Measurements from ENCODE around the gene IQGAP3.

Gene IQGAP3

DNA sequence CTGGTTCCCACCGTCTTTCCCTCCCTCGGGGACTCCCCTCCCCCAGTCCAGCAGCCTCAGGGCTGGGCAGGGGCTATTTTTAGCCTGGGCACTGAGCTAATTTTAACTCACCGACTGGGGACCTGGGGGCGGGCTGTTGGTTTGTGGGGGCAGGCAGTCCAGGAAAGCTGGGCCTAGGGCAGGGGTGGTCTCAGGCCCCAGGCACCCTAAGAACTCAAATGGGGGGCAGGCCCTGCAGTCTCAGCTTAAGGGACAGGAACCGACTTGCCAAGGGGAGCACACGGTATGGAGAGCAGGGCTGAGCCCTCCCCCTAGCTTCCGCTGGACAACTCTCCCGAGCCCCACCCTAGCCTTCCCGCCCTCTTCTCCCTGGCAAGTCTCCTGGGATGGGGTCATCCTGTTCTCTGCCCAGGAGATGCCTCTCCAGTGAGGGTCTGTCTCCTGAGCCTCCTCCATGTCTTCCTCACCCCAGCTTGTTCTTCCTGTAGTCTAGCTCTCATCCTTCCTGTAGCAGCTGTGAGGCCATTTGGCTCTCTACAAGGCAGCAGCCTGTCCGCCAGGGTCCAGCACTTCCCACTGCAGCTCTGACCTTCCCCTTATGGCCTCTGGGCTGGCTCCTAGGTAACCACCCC is 81.8 kb downstream of the IQGAP3 start:
- Histone ChIP-seq H3K36me3 (ENCODE audit: control insufficient read depth, insufficient read depth, low read length) (no peaks in the 10 kb centered on the region), H3K27me3 (ENCODE audit: control insufficient read depth, insufficient read depth, low read length) (no peaks in the 10 kb centered on the region), H3K4me1 (ENCODE audit: control insufficient read depth, insufficient read depth, low read length) (peaks cover 16% of the 10 kb centered on the region), H3K4me3 (ENCODE audit: low read length) (no peak overlapping the region), H3K27ac (ENCODE audit: low read length) (no peak overlapping the region), H3K9me3 (ENCODE audit: control insufficient read depth, insufficient read depth, low read length) (no peaks in the 10 kb centered on the region)
- no peak for DNase-seq (ENCODE audit: low read depth, low spot score)
- WGBS (ENCODE audit: insufficient coverage, insufficient read length) = no CpG with 5 or more reads among the region's 10 CpGs

DNA sequence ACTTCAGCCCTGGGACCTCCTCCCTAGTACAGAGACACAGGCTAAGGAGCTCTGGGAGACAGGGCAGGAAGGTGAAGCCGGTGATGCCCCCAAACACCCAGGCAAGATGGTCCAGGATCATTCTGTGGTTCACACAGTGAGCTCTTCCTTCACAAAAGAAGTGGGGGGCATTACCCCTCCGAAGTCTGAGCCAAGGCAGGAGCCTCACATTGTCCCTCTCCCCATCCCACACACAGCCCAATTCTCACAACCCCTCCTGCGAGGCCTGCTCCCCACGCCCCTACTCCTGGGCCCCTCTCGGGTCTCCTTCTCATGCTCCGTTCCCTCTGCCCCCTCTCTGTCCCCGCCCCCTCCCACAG is 82.5 kb downstream of the IQGAP3 start:
- no CpG with 5 or more reads among the region's 7 CpGs for WGBS (ENCODE audit: insufficient coverage, insufficient read length)
- Histone ChIP-seq H3K4me1 (ENCODE audit: control insufficient read depth, insufficient read depth, low read length) (peaks cover 16% of the 10 kb centered on the region), H3K9me3 (ENCODE audit: control insufficient read depth, insufficient read depth, low read length) (no peaks in the 10 kb centered on the region), H3K27ac (ENCODE audit: low read length) (no peak overlapping the region), H3K27me3 (ENCODE audit: control insufficient read depth, insufficient read depth, low read length) (no peaks in the 10 kb centered on the region), H3K36me3 (ENCODE audit: control insufficient read depth, insufficient read depth, low read length) (no peaks in the 10 kb centered on the region), H3K4me3 (ENCODE audit: low read length) (no peak overlapping the region)
- no peak for DNase-seq (ENCODE audit: low read depth, low spot score)

DNA sequence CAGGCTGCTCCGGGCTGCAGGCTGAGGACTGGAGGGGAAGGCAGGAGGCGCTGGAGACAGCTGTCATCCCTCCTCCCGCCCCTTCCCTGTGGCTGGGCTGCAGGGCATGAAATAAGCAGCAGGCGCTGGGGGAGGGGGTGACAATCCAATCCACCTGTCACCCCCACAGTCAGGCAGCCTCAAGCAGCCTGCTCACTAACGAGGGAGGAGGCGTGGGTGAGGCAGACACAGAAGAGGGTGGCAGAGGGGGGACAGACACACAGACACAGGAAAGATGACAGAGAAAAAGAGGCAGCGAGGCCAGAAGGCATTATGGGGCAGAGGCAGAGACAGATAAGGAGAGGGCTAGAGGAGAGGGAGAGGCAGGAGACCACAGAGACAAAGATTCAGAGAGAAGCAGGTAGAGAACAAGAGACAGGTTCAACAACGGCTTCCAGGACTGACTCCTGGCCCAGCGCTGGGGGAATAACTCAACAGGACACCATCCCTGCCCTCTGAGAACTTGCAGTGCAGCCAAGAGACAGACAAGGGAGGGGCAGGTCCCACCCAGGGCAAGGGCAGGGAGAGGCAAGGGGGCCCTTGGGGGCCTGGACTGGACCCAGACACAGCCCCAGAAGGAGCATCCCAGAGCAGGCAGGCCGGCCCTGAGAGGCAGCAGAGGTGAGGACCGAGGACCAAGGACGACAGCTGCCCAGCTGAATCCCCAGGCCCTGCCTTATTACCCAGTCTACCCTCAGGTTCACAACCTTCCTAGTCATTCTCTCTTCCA is 83.0 kb downstream of the IQGAP3 start:
- Histone ChIP-seq H3K4me1 (ENCODE audit: control insufficient read depth, insufficient read depth, low read length) (peaks cover 14% of the 10 kb centered on the region), H3K9me3 (ENCODE audit: control insufficient read depth, insufficient read depth, low read length) (no peaks in the 10 kb centered on the region), H3K4me3 (ENCODE audit: low read length) (no peak overlapping the region), H3K27me3 (ENCODE audit: control insufficient read depth, insufficient read depth, low read length) (no peaks in the 10 kb centered on the region), H3K36me3 (ENCODE audit: control insufficient read depth, insufficient read depth, low read length) (no peaks in the 10 kb centered on the region), H3K27ac (ENCODE audit: low read length) (no peak overlapping the region)
- DNase-seq (ENCODE audit: low read depth, low spot score) = no peak
- WGBS (ENCODE audit: insufficient coverage, insufficient read length) = no CpG with 5 or more reads among the region's 12 CpGs

DNA sequence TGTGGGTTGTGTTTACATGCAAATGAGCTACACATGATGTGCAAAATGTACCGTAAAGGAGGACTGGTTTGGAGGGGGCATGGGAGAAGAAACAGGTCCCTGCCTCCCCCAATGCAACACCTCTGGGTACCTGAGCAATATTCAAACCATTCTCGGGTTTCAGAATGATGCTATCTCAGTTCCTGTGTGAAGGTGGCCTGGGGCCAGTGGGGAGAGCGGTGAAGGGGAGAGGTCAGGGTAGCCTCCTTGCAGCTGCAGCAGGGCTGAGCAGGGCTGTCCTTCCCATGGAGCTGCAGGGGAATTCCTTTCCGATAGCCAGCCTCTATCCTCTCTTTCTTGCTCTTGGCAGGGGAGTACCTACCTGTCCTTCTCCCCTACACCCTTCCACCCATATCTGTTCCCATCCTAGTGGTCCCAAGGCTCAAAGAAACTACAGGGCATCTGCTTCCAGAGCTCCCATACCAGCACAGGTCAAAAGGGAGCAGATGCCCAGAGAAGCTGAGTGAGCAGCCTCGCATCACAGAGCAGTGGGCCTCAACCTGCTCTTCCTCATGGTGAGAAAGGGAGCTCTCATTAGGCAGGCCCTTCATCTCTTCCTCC is 83.7 kb downstream of the IQGAP3 start:
- Histone ChIP-seq H3K27ac (ENCODE audit: low read length) (no peak overlapping the region), H3K9me3 (ENCODE audit: control insufficient read depth, insufficient read depth, low read length) (no peaks in the 10 kb centered on the region), H3K4me1 (ENCODE audit: control insufficient read depth, insufficient read depth, low read length) (peaks cover 14% of the 10 kb centered on the region), H3K36me3 (ENCODE audit: control insufficient read depth, insufficient read depth, low read length) (no peaks in the 10 kb centered on the region), H3K27me3 (ENCODE audit: control insufficient read depth, insufficient read depth, low read length) (no peaks in the 10 kb centered on the region), H3K4me3 (ENCODE audit: low read length) (no peak overlapping the region)
- no peak for DNase-seq (ENCODE audit: low read depth, low spot score)
- WGBS (ENCODE audit: insufficient coverage, insufficient read length) = no CpG with 5 or more reads among the region's 5 CpGs

DNA sequence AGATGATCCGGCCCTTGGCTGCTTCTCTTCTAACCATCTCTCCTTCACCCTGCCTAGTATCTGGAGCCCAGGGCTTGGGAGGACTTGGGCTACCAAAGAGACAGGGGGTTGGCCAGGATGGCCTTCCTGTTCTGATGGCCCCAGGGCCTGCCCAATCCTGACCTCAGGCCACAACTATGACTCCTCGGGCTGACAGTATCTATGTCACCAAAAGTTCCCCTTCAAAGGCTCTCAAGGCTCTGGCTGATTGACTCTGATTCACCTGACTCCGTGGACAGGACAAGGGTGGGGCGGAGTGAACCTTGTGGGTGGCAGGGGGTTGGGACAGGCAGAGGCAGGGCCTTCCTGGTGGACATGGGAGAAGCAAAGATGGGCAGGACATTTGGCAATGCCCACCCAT is 84.5 kb downstream of the IQGAP3 start:
- no peak for DNase-seq (ENCODE audit: low read depth, low spot score)
- WGBS (ENCODE audit: insufficient coverage, insufficient read length) = no CpG with 5 or more reads among the region's 4 CpGs
- no peaks in the 10 kb centered on the region for H3K36me3 ChIP-seq (ENCODE audit: control insufficient read depth, insufficient read depth, low read length)
- no peak overlapping the region for H3K27ac ChIP-seq (ENCODE audit: low read length)
- H3K9me3 ChIP-seq (ENCODE audit: control insufficient read depth, insufficient read depth, low read length) = no peaks in the 10 kb centered on the region
- H3K4me1 ChIP-seq (ENCODE audit: control insufficient read depth, insufficient read depth, low read length) = peaks cover 14% of the 10 kb centered on the region
- no peaks in the 10 kb centered on the region for H3K27me3 ChIP-seq (ENCODE audit: control insufficient read depth, insufficient read depth, low read length)
- no peak overlapping the region for H3K4me3 ChIP-seq (ENCODE audit: low read length)

DNA sequence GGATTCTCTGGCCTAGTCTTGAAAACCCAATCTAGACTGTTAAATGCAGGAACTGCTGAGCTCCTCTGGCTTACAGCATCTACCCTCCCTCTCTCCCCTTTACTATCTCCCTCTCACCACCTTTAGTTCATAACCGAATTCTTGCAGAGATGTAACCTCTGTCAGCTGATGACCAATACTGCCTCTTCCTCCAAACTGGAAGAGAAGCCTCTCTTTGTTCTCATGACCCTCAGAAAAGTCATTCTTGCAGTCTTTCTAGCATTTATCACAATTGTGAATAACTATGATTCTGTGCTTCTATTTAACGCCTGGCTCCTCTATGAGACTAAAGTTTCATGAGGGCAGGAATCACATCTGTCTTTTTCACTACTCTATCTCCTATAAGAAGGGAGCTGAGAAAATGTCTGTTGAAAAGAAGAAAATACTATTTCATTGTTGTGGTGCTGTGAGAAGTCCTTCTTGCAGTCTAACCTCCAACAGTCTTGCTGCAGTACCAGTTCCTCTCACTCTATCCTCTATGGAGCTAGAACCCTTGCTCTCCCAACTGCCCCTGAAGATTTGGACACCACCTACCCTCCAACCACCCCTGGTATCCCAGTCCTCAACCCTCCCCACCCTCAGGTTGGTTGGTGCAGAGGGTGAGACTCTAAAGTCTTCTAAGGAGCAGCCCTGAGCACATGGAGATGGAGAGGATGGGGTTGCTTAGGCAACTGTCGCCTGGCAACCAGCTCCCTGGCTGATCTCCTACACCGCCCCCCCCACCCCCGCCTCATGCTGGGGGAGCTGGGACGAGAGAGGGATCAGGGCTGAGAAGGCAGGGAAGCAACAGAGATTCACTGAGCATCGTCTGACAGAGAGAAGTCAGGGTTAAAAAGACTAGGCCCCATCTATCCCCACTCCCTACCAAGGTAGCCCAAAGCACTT is 85.7 kb downstream of the IQGAP3 start:
- no peaks in the 10 kb centered on the region for H3K27me3 ChIP-seq (ENCODE audit: control insufficient read depth, insufficient read depth, low read length)
- DNase-seq (ENCODE audit: low read depth, low spot score) = no peak
- WGBS (ENCODE audit: insufficient coverage, insufficient read length) = no CpG with 5 or more reads among the region's 7 CpGs

DNA sequence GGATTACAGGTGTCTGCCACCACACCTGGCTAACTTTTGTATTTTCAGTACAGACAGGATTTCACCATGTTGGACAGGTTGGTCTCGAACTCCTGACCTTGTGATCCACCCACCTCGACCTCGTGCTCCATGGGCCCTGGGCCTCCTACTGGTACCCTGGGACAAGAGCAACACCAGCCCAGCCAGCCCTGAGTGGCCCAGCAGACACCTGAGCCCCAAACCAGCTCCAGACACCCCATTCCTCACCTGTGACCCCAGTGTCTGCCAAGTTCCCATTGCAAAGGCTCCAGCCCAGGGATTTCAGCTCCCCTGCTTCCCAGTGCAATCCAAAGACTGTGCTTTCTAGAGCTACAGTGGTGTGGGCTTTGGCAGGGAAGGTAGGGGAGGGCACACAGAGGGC is 86.4 kb downstream of the IQGAP3 start:
- WGBS (ENCODE audit: insufficient coverage, insufficient read length) = no CpG with 5 or more reads among the region's 3 CpGs
- no peaks in the 10 kb centered on the region for H3K27me3 ChIP-seq (ENCODE audit: control insufficient read depth, insufficient read depth, low read length)
- no peak overlapping the region for H3K4me3 ChIP-seq (ENCODE audit: low read length)
- H3K36me3 ChIP-seq (ENCODE audit: control insufficient read depth, insufficient read depth, low read length) = peaks cover 6% of the 10 kb centered on the region
- no peak overlapping the region for H3K27ac ChIP-seq (ENCODE audit: low read length)
- H3K4me1 ChIP-seq (ENCODE audit: control insufficient read depth, insufficient read depth, low read length) = peaks cover 10% of the 10 kb centered on the region
- no peaks in the 10 kb centered on the region for H3K9me3 ChIP-seq (ENCODE audit: control insufficient read depth, insufficient read depth, low read length)
- DNase-seq (ENCODE audit: low read depth, low spot score) = no peak

More for the DNA sequence above, 85.7 kb downstream of the IQGAP3 start:
- H3K36me3 ChIP-seq (ENCODE audit: control insufficient read depth, insufficient read depth, low read length) = peaks cover 6% of the 10 kb centered on the region
- H3K4me1 ChIP-seq (ENCODE audit: control insufficient read depth, insufficient read depth, low read length) = peaks cover 14% of the 10 kb centered on the region
- H3K4me3 ChIP-seq (ENCODE audit: low read length) = no peak overlapping the region
- no peaks in the 10 kb centered on the region for H3K9me3 ChIP-seq (ENCODE audit: control insufficient read depth, insufficient read depth, low read length)
- no peak overlapping the region for H3K27ac ChIP-seq (ENCODE audit: low read length)

DNA sequence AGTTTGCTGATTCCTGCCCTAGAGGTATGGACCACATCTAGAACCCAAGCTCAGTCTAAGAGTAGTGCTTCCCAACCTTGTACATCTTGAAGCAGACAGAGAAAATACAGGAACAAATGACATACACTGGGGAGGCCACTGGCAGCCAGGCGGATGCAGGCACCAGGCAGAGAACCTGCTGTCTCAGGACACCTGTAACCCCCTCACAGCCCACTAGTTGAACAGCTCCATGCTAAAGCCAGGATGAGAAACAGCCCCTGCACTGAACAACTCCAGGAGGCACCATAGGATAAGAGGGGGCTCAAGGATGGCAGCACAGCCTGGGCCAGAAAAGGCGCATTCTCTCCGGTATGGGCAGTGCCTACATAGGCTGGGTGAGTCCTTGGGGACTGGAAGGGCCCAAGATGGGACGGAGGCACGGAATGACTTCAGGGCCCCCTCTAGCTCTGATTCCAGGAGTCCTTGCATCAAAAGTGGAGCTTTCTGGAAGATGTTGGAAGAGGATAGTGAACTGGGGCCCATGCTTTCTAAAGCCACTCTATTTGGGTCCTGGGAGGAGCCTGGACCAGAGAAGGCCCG is 87.8 kb downstream of the IQGAP3 start:
- DNase-seq (ENCODE audit: low read depth, low spot score) = no peak
- H3K4me1 ChIP-seq (ENCODE audit: control insufficient read depth, insufficient read depth, low read length) = peaks cover 6% of the 10 kb centered on the region

DNA sequence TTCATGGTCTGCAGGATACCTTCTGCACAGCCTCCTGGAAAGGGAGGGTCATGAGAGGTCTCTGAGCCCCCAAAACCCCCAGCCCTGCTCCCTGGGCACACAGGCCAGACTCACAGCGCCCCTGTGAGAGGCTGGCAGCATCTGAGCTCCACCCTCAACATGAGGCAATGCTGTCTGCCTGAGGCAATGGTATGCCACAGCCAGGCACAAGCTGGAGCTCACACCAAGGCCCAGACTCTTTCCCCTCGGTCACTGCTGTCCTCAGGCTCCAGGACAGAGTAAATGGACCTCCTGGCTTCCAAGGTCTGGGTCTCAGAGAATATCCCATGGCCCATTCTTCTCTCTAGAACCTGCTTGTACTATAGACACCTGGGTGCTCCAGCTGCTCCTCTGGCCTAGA is 89.0 kb downstream of the IQGAP3 start:
- peaks cover 2% of the 10 kb centered on the region; the same call in 1 of the 2 replicates for H3K4me1 ChIP-seq (ENCODE audit: control insufficient read depth, insufficient read depth, low read length)
- no CpG with 5 or more reads among the region's 2 CpGs for WGBS (ENCODE audit: insufficient coverage, insufficient read length)
- DNase-seq (ENCODE audit: low read depth, low spot score) = no peak
- peaks cover 17% of the 10 kb centered on the region for H3K36me3 ChIP-seq (ENCODE audit: control insufficient read depth, insufficient read depth, low read length)
- no peaks in the 10 kb centered on the region for H3K9me3 ChIP-seq (ENCODE audit: control insufficient read depth, insufficient read depth, low read length)
- no peak overlapping the region for H3K27ac ChIP-seq (ENCODE audit: low read length)
- H3K4me3 ChIP-seq (ENCODE audit: low read length) = no peak overlapping the region
- H3K27me3 ChIP-seq (ENCODE audit: control insufficient read depth, insufficient read depth, low read length) = no peaks in the 10 kb centered on the region

More for the DNA sequence above, 87.8 kb downstream of the IQGAP3 start:
- no CpG with 5 or more reads among the region's 6 CpGs for WGBS (ENCODE audit: insufficient coverage, insufficient read length)
- H3K9me3 ChIP-seq (ENCODE audit: control insufficient read depth, insufficient read depth, low read length) = no peaks in the 10 kb centered on the region
- peaks cover 12% of the 10 kb centered on the region for H3K36me3 ChIP-seq (ENCODE audit: control insufficient read depth, insufficient read depth, low read length)
- no peaks in the 10 kb centered on the region for H3K27me3 ChIP-seq (ENCODE audit: control insufficient read depth, insufficient read depth, low read length)
- H3K27ac ChIP-seq (ENCODE audit: low read length) = no peak overlapping the region
- no peak overlapping the region for H3K4me3 ChIP-seq (ENCODE audit: low read length)

DNA sequence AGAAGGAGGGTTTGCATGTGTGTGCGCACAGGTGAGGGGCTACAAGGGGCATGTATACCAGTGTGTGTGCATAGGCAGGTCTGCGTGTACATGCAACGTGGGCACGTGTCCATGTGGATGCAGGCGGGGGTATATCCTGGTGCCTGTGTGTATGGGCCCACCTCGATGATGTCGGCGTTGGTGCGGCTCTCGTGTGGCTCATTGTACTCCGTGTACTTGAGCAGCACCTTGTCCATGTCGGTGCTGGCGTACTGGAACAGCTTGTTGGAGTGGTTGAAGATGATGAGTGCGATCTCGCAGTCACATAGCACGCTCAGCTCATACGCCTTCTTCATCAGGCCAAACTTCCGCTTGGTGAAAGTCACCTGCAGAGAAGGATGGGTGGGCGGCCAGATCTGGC is 90.1 kb downstream of the IQGAP3 start:
- H3K4me1 ChIP-seq (ENCODE audit: control insufficient read depth, insufficient read depth, low read length) = peaks cover 2% of the 10 kb centered on the region; the same call in 1 of the 2 replicates
- H3K27ac ChIP-seq (ENCODE audit: low read length) = no peak overlapping the region
- no peaks in the 10 kb centered on the region for H3K27me3 ChIP-seq (ENCODE audit: control insufficient read depth, insufficient read depth, low read length)
- H3K36me3 ChIP-seq (ENCODE audit: control insufficient read depth, insufficient read depth, low read length) = peaks cover 17% of the 10 kb centered on the region
- no peak for DNase-seq (ENCODE audit: low read depth, low spot score)
- no peaks in the 10 kb centered on the region for H3K9me3 ChIP-seq (ENCODE audit: control insufficient read depth, insufficient read depth, low read length)
- no CpG with 5 or more reads among the region's 19 CpGs for WGBS (ENCODE audit: insufficient coverage, insufficient read length)
- no peak overlapping the region for H3K4me3 ChIP-seq (ENCODE audit: low read length)
